DOHH2 (cell line): ENCODE data around the gene LRRC27.

ENCODE experiments used
- H3F3A ChIP-seq: fragments of 200-600 bp; sonication (generic), shearing (Covaris generic); 2 replicates; pipeline ENCODE4 v1.6.0; 2016; ENCODE audit warnings: antibody characterized with exemption, mild to moderate bottlenecking; ENCODE audit not compliant: control insufficient read depth, insufficient read depth
- H3K27ac ChIP-seq: fragments of 200-600 bp; sonication (generic); 2 replicates; pipeline ENCODE4 v1.5.1; 2014; ENCODE audit warnings: low read depth, mild to moderate bottlenecking, low read length, moderate library complexity
- H3K27me3 ChIP-seq: fragments of 200-600 bp; sonication (generic); 2 replicates; pipeline ENCODE4 v1.6.1; 2014; ENCODE audit warnings: mild to moderate bottlenecking, low read length, mixed read lengths; ENCODE audit not compliant: control insufficient read depth
- H3K36me3 ChIP-seq: fragments of 200-600 bp; sonication (generic); 2 replicates; pipeline ENCODE4 v1.6.1; 2014; ENCODE audit warnings: mild to moderate bottlenecking, low read length, moderate library complexity, mixed read lengths; ENCODE audit not compliant: control insufficient read depth
- H3K4me1 ChIP-seq: fragments of 200-600 bp; sonication (generic); 2 replicates; pipeline ENCODE4 v1.6.1; 2014; ENCODE audit warnings: mild to moderate bottlenecking, low read length, mixed read lengths; ENCODE audit not compliant: control insufficient read depth
- H3K4me2 ChIP-seq: fragments of 200-600 bp; sonication (generic); 2 replicates; pipeline ENCODE4 v1.6.0; 2014; ENCODE audit warnings: mild to moderate bottlenecking, low read length, moderate library complexity
- H3K4me3 ChIP-seq: fragments of 200-600 bp; sonication (generic); 2 replicates; pipeline ENCODE4 v1.5.1; 2014; ENCODE audit warnings: mild to moderate bottlenecking, low read length, mixed read lengths
- H3K79me2 ChIP-seq: fragments of 200-600 bp; sonication (generic); 2 replicates; pipeline ENCODE4 v1.6.1; 2014; ENCODE audit warnings: mild to moderate bottlenecking, low read length, mixed read lengths; ENCODE audit not compliant: control insufficient read depth
- H3K9me2 ChIP-seq: fragments of 200-600 bp; sonication (generic); replicated peaks from 2 replicates; pipeline ENCODE4 v1.6.1; 2014; ENCODE audit warnings: mild to moderate bottlenecking, low read length, mixed read lengths; ENCODE audit not compliant: control insufficient read depth
- H3K9me3 ChIP-seq: fragments of 200-600 bp; sonication (generic); 2 replicates; pipeline ENCODE4 v1.6.1; 2014; ENCODE audit warnings: antibody characterized with exemption, low read length, mixed read lengths; ENCODE audit not compliant: control insufficient read depth, insufficient read depth
- H4K20me1 ChIP-seq: fragments of 200-600 bp; sonication (generic); 2 replicates; pipeline ENCODE4 v1.6.0; 2014; ENCODE audit warnings: low read depth, mild to moderate bottlenecking, antibody characterized with exemption, low read length, moderate library complexity; ENCODE audit not compliant: control insufficient read depth, insufficient read depth
- EZH2phosphoT487 ChIP-seq: fragments of 200-600 bp; sonication (generic); IDR thresholded peaks from 2 replicates; pipeline ENCODE4 v1.6.1; 2017; ENCODE audit warnings: borderline replicate concordance, mild to moderate bottlenecking, antibody characterized with exemption, low read length, moderate library complexity, mixed read lengths
- TF ChIP-seq, protein P1 (sequence below): fragments of 200-600 bp; sonication (generic); IDR thresholded peaks from one replicate; pipeline ENCODE4 v1.5.1; 2014; ENCODE audit warnings: antibody characterized with exemption, mild to moderate bottlenecking, low read depth, low read length; ENCODE audit not compliant: poor library complexity, severe bottlenecking

Gene LRRC27

DNA sequence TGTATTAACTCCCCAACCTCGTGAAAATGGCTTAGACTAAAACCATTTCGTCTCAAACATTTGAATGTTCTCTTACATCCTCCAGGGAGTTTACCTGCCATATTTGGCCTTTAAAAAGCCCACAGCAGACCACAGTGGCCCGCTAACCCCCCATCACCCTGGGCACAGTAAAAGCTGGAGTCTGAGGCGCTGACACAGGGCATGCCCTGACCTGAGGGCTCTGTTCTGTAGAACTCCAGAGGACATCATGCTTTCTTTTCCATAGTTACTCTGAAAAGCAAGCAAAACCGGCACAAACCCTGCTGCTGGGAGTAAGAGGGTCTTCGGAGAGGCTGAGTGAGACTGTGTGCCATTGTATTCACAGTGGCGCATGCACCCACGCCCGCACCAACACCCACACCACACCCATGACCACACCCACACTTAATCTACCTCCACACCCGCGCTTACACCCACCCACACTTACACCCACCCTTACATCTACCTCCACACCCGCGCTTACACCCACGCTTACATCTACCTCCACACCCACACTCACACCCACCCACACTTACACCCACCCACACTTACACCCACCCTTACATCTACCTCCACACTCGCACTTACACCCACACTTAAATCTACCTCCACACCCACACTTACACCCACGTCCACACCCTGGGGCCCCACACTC is 32.1 kb downstream of the LRRC27 start:
- Histone ChIP-seq H3K9me3 (peaks cover 5% of the 10 kb centered on the region; the same call in 1 of the 2 replicates), H3K4me1 (no peaks in the 10 kb centered on the region), H3K36me3 (no peaks in the 10 kb centered on the region), H3K79me2 (no peaks in the 10 kb centered on the region), H3F3A (no peaks in the 10 kb centered on the region), H3K9me2 (no peaks in the 10 kb centered on the region), H3K4me2 (no peak overlapping the region), H3K27ac (no peak overlapping the region), H4K20me1 (no peaks in the 10 kb centered on the region), H3K27me3 (no peaks in the 10 kb centered on the region), H3K4me3 (no peak overlapping the region)
- TF ChIP-seq, protein P1, sequence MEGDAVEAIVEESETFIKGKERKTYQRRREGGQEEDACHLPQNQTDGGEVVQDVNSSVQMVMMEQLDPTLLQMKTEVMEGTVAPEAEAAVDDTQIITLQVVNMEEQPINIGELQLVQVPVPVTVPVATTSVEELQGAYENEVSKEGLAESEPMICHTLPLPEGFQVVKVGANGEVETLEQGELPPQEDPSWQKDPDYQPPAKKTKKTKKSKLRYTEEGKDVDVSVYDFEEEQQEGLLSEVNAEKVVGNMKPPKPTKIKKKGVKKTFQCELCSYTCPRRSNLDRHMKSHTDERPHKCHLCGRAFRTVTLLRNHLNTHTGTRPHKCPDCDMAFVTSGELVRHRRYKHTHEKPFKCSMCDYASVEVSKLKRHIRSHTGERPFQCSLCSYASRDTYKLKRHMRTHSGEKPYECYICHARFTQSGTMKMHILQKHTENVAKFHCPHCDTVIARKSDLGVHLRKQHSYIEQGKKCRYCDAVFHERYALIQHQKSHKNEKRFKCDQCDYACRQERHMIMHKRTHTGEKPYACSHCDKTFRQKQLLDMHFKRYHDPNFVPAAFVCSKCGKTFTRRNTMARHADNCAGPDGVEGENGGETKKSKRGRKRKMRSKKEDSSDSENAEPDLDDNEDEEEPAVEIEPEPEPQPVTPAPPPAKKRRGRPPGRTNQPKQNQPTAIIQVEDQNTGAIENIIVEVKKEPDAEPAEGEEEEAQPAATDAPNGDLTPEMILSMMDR, result no peak
- TF ChIP-seq EZH2phosphoT487, result no peak

DNA sequence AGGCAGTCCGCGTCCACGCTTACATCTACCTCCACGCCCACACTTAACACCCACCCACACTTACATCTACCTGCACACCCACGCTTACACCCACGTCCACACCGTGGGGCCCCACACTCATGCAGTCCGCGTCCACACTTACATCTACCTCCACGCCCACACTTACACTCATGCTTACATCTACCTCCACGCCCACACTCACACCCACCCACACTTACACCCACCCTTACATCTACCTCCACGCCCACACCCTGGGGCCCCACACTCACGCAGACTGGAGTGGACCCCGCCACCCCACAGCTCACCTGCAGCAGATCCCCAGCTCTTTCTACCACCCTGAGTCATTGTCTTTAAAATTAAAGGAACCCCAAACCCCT is 32.6 kb downstream of the LRRC27 start:
- H3K4me1 ChIP-seq, result no peaks in the 10 kb centered on the region
- no peaks in the 10 kb centered on the region for H4K20me1 ChIP-seq
- TF ChIP-seq EZH2phosphoT487, result no peak
- TF ChIP-seq, protein P1, result no peak
- no peak overlapping the region for H3K4me3 ChIP-seq
- H3K9me3 ChIP-seq, result peaks cover 5% of the 10 kb centered on the region; the same call in 1 of the 2 replicates
- H3K4me2 ChIP-seq, result no peak overlapping the region
- no peaks in the 10 kb centered on the region for H3F3A ChIP-seq
- H3K27ac ChIP-seq, result no peak overlapping the region
- no peaks in the 10 kb centered on the region for H3K9me2 ChIP-seq
- no peaks in the 10 kb centered on the region for H3K79me2 ChIP-seq
- H3K27me3 ChIP-seq, result no peaks in the 10 kb centered on the region
- no peaks in the 10 kb centered on the region for H3K36me3 ChIP-seq

DNA sequence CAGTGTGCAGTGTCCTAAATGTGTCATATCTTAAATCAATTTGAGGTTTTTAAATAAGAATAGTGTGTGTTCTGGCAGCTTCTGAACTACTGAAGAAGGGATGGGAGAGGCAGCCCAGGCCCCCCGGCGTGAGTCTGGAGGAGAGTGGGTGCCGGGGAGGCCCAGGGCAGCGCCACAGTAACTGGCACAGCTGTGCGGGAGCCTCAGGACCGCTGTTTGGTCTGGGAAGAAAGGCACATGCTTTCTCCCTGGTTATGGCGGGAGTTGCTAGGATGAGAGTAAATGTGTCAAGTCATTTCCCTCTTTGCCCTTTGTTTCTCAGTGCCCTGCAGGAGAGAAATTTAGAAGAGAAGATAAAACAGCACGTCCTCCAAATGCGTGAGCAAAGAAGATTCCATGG is 33.1 kb downstream of the LRRC27 start:
- Histone ChIP-seq H3K9me3 (peaks cover 5% of the 10 kb centered on the region; the same call in 1 of the 2 replicates), H3K79me2 (no peaks in the 10 kb centered on the region), H3K27me3 (no peaks in the 10 kb centered on the region), H3K36me3 (no peaks in the 10 kb centered on the region), H3K4me3 (no peak overlapping the region), H3K27ac (no peak overlapping the region), H3K4me2 (no peak overlapping the region), H3F3A (no peaks in the 10 kb centered on the region), H3K9me2 (no peaks in the 10 kb centered on the region), H4K20me1 (no peaks in the 10 kb centered on the region), H3K4me1 (no peaks in the 10 kb centered on the region)
- TF ChIP-seq, protein P1, result no peak
- TF ChIP-seq EZH2phosphoT487, result no peak
